NCI-H1930 (cell line): Measurements from ENCODE around the gene TRPM3.

Source experiments
- DNase-seq, 2 experiments: peaks; one replicate each; lab custom pipeline; 2025; lab: John Stamatoyannopoulos, UW

Gene TRPM3

DNA sequence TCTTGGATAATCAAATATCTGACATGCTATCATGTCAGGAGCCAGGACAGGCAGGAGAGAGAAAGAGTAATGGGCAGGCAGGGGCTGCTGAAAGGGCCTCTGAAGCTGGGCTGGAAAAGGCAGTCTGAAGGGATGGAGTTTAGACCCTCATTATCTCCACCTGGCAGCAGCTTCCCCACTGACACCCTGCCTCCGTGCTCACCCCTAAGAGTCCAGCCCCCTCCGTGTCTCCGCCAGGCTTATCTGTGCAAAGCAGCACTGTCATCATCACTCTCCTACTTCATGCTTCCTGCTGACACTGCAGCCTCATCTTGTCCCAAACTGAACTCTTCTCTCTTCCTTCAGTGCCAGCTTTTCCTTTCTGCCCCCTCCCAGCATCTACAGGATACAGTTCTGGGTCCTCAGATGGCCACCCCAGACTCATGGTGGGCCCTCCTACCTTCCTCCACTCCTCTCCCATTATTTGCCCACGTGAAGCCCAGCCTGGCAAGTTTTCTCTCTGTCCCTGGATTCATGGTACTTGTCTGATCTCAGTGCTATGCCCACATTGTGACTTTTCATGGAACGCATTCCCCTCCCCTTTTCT, 636.1 kb downstream of the TRPM3 start:
- DNase-seq: no peak

DNA sequence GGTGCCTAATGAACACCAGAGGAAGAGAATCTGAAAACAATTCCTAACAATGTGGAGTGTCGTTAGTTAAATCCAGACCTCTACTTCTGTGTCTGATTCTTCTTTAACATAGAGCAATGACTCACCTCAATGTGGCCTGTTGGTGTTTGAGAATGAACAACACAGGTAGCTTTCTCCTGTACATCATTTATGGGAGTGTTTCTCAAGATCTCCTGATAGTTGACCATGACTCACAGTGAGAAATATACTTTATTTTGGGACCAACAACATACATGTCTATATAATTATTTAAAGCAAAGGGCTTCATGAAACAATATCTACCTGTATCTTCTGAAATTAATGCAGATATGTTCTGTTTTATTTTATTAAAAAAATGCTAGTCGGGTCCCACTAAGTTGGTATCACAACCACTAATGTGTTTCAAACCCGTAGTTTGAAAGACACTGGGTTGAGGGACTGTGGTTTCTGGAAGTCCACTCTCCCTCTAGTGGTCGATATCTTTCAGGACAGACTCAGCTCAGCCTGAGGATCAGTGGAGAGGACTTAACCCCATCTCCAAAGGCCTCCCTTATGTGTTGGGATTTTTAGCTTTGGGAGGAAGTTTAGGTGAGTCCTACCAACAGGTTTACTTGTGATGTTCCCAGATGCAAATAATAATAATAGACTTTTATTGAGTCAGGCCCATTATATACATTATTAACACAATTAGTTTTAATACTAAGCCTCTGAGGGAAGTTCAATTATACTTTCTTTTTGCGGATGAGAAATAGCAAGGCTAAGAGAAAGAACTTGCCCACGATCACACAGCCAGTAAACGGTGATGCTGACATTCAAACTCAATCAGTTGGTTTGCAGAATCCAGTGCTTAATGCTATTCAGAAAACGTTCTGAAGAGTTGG, 636.9 kb downstream of the TRPM3 start:
- peak in 1 of 2 experiments; percentile 24 for DNase-seq

DNA sequence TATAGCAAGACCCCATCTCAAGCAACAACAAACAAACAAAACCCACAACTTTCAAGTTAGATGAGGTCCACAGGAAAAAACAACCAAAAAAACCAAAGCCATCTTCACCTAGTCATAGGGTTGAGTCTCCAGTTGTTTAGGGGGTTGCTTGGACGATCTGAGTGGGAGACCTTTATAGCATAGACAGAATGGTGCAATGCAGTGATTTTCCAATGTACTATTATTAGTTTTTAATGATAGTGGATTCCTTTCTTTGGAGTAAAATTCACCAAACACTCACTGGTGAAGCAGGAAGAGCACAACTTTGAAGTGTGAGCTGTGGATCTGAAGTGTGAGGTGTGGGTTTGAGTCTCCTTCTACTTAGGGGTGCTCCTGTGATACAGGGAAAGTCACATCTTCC, 640.0 kb downstream of the TRPM3 start:
- no peak for DNase-seq

DNA sequence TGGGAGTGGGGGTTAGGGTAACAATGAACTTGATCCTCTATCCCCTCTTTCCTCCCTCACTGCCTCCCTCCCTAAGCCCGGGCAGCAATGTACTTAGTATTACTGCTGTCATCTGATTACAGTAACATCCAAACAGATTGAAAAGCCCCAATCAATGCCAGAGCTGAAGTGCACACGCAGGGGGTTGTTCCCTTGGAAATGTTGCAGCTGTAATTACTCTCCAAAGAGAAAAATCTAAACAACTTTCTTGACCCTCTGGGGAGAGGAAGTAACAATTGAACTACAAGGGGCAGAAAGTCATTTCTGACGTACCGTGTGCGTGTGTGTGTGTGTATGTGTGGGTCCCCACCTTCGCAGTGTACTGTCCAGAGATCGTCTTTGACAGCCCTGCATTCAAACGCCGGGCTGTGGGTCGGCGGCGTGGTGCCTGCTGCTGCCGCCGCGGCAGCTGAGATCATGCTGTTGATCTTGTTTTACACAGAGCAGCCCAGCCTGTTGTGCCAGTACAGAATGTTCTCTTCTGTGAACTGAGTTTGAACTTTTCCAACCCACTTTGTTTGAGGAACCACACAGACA, 640.9 kb downstream of the TRPM3 start:
- DNase-seq: no peak

DNA sequence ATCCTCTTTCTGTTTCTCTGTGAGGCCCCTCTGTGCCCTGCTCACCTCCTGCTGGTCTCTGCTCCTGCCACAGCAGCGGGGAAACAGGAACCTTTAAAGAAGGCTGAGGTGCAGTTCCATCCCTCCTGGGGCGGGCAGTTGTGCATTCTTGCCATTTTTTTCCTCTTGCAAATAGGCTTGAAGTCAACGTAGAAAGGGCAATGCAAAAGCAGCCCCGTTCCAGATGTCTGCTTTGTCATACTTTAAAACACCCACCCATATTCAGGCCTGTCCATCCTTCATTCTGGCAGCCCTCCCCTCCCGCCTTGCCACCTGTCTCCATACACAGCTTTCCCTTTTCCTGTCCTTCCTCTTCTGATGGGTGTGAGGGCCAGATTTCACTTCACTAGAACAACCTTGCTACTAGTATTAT, 641.5 kb downstream of the TRPM3 start:
- DNase-seq: no peak
